ENCODE data around the gene MLH1.

DNA sequence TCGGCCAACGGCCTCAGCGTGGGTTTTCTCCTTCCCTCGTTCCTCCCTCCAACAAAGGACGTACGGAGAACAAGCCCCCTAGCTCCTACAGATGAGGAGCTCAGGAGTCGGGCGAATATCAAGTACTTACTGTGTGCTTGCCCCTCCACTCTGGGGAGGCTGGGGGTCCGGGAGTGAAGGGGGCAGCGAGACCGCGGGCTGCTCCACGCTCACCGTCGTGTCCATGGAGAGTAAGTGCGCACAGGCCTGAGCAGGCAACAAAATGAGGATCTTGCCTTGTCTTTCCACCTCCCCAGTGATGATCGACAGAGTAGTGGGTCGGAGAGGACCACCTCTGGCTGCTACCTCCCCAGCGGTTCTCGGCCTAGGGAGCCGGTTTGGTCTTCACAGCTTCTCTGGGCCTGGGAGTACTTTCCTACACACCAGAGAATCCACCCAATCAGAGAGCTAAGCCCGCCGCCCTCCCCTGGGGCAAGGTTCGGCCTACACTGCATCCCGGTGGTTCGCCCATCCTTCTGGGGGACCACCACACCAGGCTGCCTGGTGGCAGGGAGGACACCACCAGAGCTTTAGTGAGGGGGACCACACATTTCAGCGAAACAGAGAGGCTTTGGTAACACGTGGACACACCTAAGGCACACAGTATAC, 47.9 kb upstream of the MLH1 start:
- TF ChIP-seq, protein P1, sequence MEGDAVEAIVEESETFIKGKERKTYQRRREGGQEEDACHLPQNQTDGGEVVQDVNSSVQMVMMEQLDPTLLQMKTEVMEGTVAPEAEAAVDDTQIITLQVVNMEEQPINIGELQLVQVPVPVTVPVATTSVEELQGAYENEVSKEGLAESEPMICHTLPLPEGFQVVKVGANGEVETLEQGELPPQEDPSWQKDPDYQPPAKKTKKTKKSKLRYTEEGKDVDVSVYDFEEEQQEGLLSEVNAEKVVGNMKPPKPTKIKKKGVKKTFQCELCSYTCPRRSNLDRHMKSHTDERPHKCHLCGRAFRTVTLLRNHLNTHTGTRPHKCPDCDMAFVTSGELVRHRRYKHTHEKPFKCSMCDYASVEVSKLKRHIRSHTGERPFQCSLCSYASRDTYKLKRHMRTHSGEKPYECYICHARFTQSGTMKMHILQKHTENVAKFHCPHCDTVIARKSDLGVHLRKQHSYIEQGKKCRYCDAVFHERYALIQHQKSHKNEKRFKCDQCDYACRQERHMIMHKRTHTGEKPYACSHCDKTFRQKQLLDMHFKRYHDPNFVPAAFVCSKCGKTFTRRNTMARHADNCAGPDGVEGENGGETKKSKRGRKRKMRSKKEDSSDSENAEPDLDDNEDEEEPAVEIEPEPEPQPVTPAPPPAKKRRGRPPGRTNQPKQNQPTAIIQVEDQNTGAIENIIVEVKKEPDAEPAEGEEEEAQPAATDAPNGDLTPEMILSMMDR (IDR thresholded peaks at IDR 0.05): no peak
- no peak for TF ChIP-seq POLR2A (IDR thresholded peaks at IDR 0.05)
